Thoracic aorta endothelial cell (primary cell): ENCODE results near the gene MRPL3. TPM values are rescaled to one million over a fixed set of nuclear protein-coding genes. Genes with fewer than 3 reads are reported as not detected.

Experiments used
- small RNA-seq: library from RNA; depleted of rRNA; stranded (forward); fragments of <200 nt; gene quantifications from one replicate; pipeline ENCODE3, GENCODE V24; 2012
- total RNA-seq: library from RNA; depleted of rRNA; stranded (reverse); fragments of >200 nt; gene quantifications from 2 replicates; pipeline ENCODE4 v1.2.3, GENCODE V29; 2012

MRPL3 gene
- total RNA-seq = 147 and 161 TPM in 2 replicates

GRCh38 chr3:131502530-131503319 lies at the start of gene MRPL3:
TSS of gene MRPL3 (minus strand) at chr3:131502971. CDS start at chr3:131502821, 150 bp downstream.

Small RNA genes lying within 50 kb of the gene (small RNA-seq; reads per million reads assigned to genes)
- not detected for gene AC107027.2
- gene SNORA58 = 66.5 reads per million, percentile 98 among the genes with 10 or more reads in this experiment

Other genes with a start within 250 kb of the MRPL3 start
- 19.1 and 22.8 TPM in 2 replicates for gene NUDT16, start 121.2 kb downstream of the MRPL3 start, total RNA-seq